Measurements from ENCODE around the gene FAU. TPM values are rescaled to one million over a fixed set of nuclear protein-coding genes. Genes with fewer than 3 reads are reported as not detected.
"Not testable (repeated sequence)": the region's sequence is repeated elsewhere in the genome, so short reads cannot be mapped to it uniquely, and the experiment has no call there.

The FAU gene
- total and polyA plus RNA-seq, 5 experiments from 2014 or later, result 1,097 to 1,501 (median 1,366) TPM

DNA sequence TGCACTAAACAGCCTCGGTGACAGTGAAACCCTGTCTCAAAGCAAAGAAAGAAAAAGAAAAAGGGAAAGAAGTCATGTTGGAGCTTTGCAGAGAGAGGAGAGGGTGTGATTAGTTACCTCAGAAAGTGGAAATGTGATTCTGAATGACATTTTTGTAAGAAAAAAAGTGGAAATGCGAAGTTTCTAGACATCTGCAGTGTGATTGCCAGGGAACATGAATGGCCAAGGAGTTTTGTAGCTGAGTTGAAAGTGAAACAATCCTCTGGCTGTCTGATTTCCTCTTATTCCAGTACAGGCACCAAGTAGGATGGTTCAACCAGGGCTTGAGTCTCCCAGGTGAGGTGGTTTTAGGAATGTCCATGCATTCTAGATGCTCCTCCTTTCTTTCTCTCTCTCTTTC lies 30.2 kb upstream of the FAU start:
- DNase-seq, result no peak
- Mint-ChIP-seq H3K4me3 (no peak overlapping the region), H3K27me3 (peaks cover 0 to 11% (median 3%) of the 10 kb centered on the region in 5 donors), H3K27ac (peak overlapping the region in 1 of 10 donors; percentile 16), H3K9me3 (no peaks in the 10 kb centered on the region), H3K4me1 (peaks cover 0 to 19% (median 2%) of the 10 kb centered on the region in 4 donors), H3K36me3 (no peaks in the 10 kb centered on the region)
- ATAC-seq, result no peak
- POLR2A ChIA-PET, result no interaction called here

DNA sequence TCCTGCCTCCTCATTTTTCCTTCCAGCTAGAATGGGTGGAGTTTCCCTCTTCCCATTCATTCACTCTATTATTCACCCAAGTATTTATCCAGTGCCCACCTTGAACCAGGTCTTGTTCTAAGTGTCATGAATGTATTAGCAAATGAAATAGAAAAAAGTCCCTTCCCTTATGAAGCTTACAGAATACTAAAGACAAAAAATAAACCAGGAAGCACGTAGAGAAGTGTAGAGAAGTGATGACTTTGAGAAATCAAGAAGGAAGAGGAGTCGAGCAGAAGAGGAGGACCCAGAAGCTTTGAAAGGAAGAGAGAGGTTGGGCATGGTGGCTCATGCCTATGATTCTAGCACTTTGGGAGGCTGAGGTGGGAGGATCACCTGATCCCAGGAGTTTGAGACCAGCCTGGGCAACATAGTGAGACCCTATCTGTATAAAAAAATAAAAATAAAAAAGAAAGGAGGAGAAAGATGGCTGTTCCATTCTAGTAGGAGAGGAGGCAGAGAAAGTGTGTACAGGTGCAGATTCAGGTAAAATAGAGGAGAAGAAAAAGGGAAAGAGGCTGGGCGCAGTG lies 29.5 kb upstream of the FAU start:
- H3K4me1 Mint-ChIP-seq, result peaks cover 0 to 22% (median 2%) of the 10 kb centered on the region in 4 donors
- POLR2A ChIA-PET, result no interaction called here
- DNase-seq (no peak), ATAC-seq (no peak)
- H3K36me3 Mint-ChIP-seq, result no peaks in the 10 kb centered on the region
- H3K27me3 Mint-ChIP-seq, result peaks cover 0 to 11% (median 3%) of the 10 kb centered on the region in 5 donors
- H3K9me3 Mint-ChIP-seq, result no peaks in the 10 kb centered on the region
- H3K27ac Mint-ChIP-seq, result peak overlapping the region in 3 of 10 donors; percentile 2 to 83 (median 16)
- no peak overlapping the region for H3K4me3 Mint-ChIP-seq

DNA sequence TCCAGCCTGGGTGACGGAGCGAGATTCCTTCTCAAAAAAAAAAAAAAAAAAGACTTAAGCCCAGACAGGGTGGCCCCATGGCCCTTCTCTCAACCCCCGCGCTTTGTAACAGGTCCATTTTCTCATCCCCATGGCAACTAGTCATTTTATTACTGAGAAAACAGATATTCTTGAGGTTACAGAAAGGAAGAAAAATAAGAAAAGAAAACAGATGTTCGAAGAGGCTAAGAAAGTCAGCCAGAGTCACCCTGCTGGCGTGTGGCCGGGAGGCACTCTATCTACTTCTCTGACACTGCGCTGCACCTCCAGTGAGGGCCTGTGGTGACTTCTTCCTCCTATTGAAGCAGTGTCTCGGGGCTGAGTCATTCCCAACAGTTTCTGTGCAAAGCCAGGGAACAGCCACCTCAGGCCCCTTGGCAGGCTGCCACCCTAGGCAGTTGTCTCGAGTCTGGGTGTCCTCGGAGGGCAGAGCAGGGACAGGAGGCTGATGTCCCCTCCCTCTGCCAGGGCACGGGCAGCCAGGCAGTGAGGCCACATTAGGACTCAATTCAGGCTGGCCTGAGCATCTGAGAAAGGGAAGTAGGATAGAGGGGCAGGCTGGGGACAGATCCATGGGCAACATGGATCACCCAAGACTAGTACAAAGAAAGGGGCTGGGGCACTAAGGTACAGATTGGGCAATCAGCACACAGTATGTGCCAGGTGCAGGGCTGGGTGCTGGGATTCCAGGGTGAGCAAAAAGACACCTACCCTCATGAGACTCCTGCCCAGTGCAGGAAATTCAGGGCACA lies 28.8 kb upstream of the FAU start:
- no peak for ATAC-seq
- Mint-ChIP-seq H3K9me3 (no peaks in the 10 kb centered on the region), H3K27ac (peak overlapping the region in 2 of 10 donors; percentile 2 to 83), H3K36me3 (no peaks in the 10 kb centered on the region), H3K4me1 (peaks cover 0 to 26% (median 2%) of the 10 kb centered on the region in 4 donors), H3K4me3 (peak overlapping the region in 1 of 10 donors; percentile 7), H3K27me3 (peaks cover 0 to 11% (median 3%) of the 10 kb centered on the region in 5 donors)
- no peak for DNase-seq
- POLR2A ChIA-PET, result no interaction called here

DNA sequence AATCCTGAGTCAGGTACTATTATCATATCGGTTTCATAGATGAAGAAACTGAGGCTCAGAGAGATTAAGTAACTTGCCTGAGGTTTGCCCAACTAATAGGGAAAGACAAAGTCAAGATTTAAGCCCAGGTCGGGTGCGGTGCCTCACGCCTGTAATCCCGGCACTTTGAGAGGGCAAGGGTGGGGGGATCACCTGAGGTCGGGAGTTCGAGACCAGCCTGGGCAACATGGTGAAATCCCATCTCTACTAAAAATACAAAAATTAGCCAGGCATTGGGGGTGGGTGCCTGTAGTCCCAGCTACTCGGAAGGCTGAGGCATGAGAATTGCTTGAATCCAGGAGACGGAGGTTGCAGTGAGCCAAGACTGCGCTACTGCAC lies 28.2 kb upstream of the FAU start:
- H3K9me3 Mint-ChIP-seq, DNase-seq, H3K36me3 Mint-ChIP-seq, ATAC-seq, H3K27ac Mint-ChIP-seq, POLR2A ChIA-PET, H3K4me3 Mint-ChIP-seq: not testable (repeated sequence)
- H3K27me3 Mint-ChIP-seq, result peaks cover 0 to 11% (median 3%) of the 10 kb centered on the region in 5 donors
- peaks cover 0 to 26% (median 2%) of the 10 kb centered on the region in 4 donors for H3K4me1 Mint-ChIP-seq

DNA sequence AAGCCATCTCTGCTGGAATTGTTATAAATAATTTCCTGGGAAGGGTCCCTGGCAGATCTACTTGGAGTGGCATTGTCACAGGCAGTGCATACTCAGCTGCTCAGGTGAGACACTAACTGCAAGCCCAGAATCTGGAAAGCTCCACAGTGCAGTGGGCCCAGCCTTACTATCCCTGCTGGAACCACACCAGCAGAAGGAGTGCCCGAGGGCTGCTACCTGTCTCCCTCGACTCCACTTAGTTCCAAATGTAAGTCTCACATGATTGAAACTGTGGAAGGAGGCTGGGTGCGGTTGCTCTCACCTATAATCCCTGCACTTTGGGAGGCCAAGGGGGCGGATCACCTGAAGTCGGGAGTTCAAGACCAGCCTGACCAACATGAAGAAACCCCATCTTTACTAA lies 26.7 kb upstream of the FAU start:
- ATAC-seq (no peak), DNase-seq (no peak)
- Mint-ChIP-seq H3K27me3 (peaks cover 0 to 11% (median 3%) of the 10 kb centered on the region in 5 donors), H3K27ac (peak overlapping the region in 1 of 10 donors; percentile 68), H3K9me3 (no peaks in the 10 kb centered on the region), H3K36me3 (no peaks in the 10 kb centered on the region), H3K4me3 (no peak overlapping the region), H3K4me1 (peaks cover 0 to 26% (median 2%) of the 10 kb centered on the region in 4 donors)
- POLR2A ChIA-PET, result no interaction called here

DNA sequence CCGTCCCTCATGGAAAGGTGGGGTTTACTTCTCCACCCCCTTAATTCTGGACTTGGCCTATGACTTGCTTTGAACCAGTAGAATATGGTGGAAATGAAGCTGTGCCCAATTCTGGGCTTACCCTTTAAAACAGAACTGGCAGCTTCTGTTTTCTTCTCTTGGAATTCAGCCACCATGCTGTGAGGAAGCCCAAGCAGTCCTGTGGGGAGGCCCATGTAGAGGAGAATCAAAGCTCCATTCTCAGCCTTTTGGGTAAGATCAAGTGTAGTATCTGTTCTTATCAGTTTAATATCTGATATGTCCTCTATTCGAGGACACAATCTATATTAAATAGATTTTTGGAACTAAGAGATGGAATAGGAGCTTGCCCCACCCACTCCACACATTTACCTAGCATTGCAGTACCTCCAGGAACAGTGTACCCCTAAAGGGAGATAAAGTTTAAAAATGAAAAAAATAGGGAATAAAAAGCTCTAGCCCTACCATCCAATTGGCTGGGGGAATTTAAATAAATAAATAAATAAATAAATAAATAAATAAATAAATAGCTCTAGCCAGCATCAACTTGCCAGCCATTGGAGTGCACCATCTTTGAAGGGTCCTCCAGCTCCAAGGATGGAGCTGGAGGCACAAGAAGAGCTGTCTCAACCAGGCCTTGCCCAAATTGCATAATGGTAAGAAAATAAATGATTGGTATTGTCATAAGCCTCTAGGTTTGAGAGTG lies 25.6 kb upstream of the FAU start:
- H3K27me3 Mint-ChIP-seq, result peaks cover 0 to 8% (median 3%) of the 10 kb centered on the region in 5 donors
- ATAC-seq (no peak), DNase-seq (no peak)
- no peak overlapping the region for H3K27ac Mint-ChIP-seq
- no peaks in the 10 kb centered on the region for H3K9me3 Mint-ChIP-seq
- no peak overlapping the region for H3K4me3 Mint-ChIP-seq
- H3K36me3 Mint-ChIP-seq, result no peaks in the 10 kb centered on the region
- peaks cover 0 to 26% (median 2%) of the 10 kb centered on the region in 4 donors for H3K4me1 Mint-ChIP-seq
- POLR2A ChIA-PET, result no interaction called here

DNA sequence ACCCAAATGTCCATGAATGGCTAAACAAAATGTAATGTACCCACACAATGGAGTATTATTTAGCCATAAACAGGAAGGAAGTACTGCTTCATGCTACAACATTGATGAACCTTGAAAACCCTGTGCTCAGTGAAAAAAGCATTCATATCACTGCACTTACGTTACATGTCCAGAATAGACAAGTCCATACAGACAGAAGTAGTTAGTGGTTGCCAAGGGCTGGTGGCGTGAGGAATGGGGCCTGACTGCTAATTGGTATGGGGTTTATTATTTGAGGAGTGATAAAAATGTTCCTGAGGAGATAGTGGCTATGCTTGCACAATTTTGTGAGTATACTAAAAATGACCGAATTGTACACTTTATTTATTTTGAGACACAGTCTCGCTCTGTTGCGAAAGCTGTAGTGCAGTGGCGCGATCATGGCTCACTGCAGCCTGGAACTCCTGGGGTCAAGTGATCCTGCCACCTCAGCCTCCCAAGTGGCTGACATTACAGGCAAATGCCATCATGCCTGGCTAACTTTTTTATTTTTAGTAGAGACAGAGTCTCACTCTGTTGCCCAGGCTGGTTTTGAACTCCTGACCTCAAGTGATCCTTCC lies 20.1 kb upstream of the FAU start:
- ATAC-seq (no peak), DNase-seq (no peak)
- H3K9me3 Mint-ChIP-seq, result no peaks in the 10 kb centered on the region
- H3K27me3 Mint-ChIP-seq, result no peaks in the 10 kb centered on the region
- POLR2A ChIA-PET, result no interaction called here
- no peak overlapping the region for H3K4me3 Mint-ChIP-seq
- no peaks in the 10 kb centered on the region for H3K36me3 Mint-ChIP-seq
- no peak overlapping the region for H3K27ac Mint-ChIP-seq
- peaks cover 3 to 19% (median 6%) of the 10 kb centered on the region in 4 donors for H3K4me1 Mint-ChIP-seq

DNA sequence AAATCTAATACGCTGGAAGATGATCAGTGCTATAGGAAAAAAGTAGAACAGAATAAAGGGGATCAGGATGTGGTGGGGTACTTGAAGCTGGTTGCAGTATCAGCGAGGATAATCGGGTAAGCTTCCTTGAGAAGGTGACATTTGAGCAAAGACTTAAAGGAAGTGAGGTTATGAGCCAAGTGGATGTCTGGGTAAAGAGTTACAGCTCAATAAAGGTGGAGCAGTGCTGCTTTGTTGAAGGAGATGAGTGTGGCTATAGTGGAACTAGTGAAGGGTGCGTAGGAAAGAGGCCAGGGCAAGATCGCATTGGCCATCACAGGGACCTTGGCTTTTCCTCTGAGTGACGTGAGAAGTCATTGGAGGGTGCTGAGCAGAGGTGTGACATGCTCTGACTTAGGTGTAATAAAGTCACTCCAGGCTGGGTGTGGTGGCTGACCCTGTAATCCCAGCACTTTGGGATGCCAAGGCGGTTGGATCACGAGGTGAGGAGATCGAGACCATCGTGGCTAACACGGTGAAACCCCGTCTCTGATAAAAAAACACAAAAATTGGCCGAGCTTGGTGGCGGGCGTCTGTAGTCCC lies 14.7 kb upstream of the FAU start:
- DNase-seq (no peak), ATAC-seq (no peak)
- Mint-ChIP-seq H3K4me3 (peak overlapping the region; percentile 60 to 99 (median 80)), H3K27ac (peak overlapping the region; percentile 84 to 100 (median 99)), H3K27me3 (no peaks in the 10 kb centered on the region), H3K4me1 (peaks cover 24 to 46% (median 45%) of the 10 kb centered on the region in 4 donors), H3K36me3 (peaks cover 0 to 7% (median 0%) of the 10 kb centered on the region in 3 donors), H3K9me3 (no peaks in the 10 kb centered on the region)
- POLR2A ChIA-PET, result interaction anchor here (0.7 to 5.6 kb wide), 6 partner anchors 13 to 361 kb away, joined by 4 to 135 read pairs (median 16); partner anchors contain the start of genes CAPN1, FAU, MRPL49 and POLA2

DNA sequence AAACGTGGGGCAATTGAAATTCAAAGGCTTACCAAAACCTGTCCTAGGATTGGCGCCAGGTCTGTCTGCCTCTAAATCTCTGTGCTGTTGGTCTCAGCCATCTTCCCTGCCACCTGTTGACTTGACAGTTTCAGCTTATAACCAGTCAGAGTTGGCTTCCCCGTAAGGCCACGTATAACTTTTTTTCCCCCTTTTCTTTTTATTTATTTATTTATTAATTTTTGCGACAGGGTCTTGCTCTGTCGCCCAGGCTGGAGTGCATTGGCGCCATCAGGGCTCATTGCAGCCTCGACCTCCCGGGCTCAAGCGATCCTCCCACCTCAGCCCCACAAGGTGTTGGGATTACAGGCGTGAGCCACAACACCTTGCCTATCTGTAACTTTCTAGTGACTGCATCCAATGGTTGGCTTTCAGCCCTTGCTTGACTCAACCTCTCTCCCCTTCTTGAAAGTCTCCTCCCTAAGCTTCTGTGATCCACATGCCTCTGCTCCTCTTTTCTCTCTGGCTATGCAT lies 13.8 kb upstream of the FAU start:
- peak overlapping the region; percentile 99 to 100 (median 100) for H3K27ac Mint-ChIP-seq

DNA sequence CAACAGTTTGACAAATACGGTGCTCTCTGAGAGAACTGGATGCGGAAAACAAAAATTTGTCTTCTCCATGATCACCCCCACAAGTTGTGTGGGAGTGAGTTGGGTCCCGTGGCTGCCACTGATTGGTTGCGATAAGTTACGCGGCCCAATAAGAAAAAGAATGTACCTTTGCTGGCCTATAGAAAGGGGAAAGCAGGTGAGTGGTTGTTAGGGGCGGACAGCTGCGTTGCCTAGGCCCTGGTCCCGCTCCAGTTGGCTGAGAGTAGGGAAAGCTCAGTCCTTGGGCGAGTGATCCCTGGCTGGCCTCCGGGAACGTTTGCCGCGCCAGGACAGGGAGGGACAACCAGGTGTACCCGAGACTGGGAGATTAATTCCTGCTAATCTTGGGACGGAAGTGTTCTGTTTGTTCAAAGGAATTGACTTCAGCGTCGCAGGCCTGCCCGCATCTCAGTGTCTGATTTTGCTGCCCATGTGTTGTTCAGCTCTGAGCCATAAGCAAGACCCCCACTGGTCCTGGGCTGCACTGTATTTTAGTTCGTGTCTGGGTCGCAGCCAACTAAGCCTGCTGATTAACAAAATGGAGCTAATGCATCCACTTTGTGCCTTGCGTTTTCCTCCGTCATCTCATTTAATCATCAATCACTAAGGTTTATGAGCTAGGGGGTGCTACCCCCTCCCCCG lies 13.2 kb upstream of the FAU start:
- H3K27ac Mint-ChIP-seq, result peak overlapping the region; percentile 99 to 100 (median 100)
- H3K27me3 Mint-ChIP-seq, result no peaks in the 10 kb centered on the region
- H3K4me3 Mint-ChIP-seq, result peak overlapping the region; percentile 94 to 100 (median 98)
- POLR2A ChIA-PET, result interaction anchor here (0.5 to 5.6 kb wide), 30 partner anchors 11 to 1178 kb away, joined by 3 to 135 read pairs (median 4); partner anchors contain the start of genes ARL2, CAPN1, DPF2 and FAU
- peaks cover 26 to 56% (median 45%) of the 10 kb centered on the region in 4 donors for H3K4me1 Mint-ChIP-seq
- DNase-seq (peak; percentile 62 to 93 (median 86)), ATAC-seq (peak; percentile 89 to 90)
- H3K36me3 Mint-ChIP-seq, result peaks cover 0 to 18% (median 0%) of the 10 kb centered on the region in 3 donors
- no peaks in the 10 kb centered on the region for H3K9me3 Mint-ChIP-seq

More for the DNA sequence above, 13.8 kb upstream of the FAU start:
- POLR2A ChIA-PET, result interaction anchor here (0.5 to 5.6 kb wide), 25 partner anchors 12 to 1177 kb away, joined by 3 to 135 read pairs (median 5); partner anchors contain the start of genes ARL2, CAPN1, DPF2 and FAU
- Mint-ChIP-seq H3K27me3 (no peaks in the 10 kb centered on the region), H3K36me3 (peaks cover 0 to 13% (median 0%) of the 10 kb centered on the region in 3 donors), H3K4me1 (peaks cover 26 to 55% (median 45%) of the 10 kb centered on the region in 4 donors), H3K4me3 (peak overlapping the region; percentile 94 to 100 (median 98)), H3K9me3 (no peaks in the 10 kb centered on the region)
- ATAC-seq (no peak), DNase-seq (no peak)

DNA sequence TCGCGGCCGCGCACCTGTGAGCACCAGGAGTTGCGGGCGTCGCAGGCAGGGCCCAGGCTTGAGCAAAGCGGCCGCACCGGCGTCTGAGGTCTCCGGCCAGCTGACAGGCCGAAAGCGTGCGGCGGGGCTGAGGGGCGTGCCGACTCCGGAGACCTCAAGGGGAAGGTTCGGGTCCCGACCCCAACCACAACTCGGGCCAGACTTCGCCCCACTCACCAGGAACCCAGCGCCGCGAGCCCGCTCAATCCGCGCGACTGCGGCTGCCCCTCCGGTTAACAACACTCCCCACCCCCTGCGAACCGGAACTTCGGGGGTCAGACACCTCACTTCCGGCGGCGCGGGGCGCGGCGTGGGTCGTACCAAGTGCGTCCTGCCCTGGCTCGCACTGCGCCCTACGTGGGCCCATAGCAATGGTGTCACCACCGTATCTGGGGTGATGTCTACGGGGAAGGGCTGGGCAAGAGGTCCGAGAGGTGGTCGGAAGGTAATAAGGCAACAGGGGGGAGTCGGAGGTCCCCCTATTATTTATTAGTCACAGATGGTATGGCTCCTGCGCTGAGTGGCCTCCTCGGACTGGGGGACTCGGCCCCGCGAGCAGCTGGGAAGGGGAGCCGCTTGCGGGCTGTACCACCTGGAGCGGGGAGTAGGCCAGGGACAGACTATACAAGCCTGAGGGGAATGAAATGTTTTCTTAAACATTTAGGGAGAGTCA lies 12.5 kb upstream of the FAU start, which contains the start of gene SYVN1:
TSS of gene SYVN1 (minus strand) at position 280 of the 712 bp plus-strand sequence. CDS start 918 bp downstream, outside the sequence.
- no peaks in the 10 kb centered on the region for H3K9me3 Mint-ChIP-seq
- DNase-seq (peak; percentile 84 to 97 (median 90)), ATAC-seq (peak; percentile 76 to 77)
- POLR2A ChIA-PET, result interaction anchor here (0.6 to 5.6 kb wide), 23 partner anchors 11 to 1181 kb away, joined by 3 to 135 read pairs (median 5); partner anchors contain the start of genes ARL2, CAPN1, DPF2 and FAU
- H3K4me1 Mint-ChIP-seq, result peaks cover 26 to 57% (median 45%) of the 10 kb centered on the region in 4 donors
- peak within 1 kb of the TSS; percentile 94 to 100 (median 98) for H3K4me3 Mint-ChIP-seq
- no peaks in the 10 kb centered on the region for H3K27me3 Mint-ChIP-seq
- peak within 1 kb of the TSS; percentile 99 to 100 (median 100) for H3K27ac Mint-ChIP-seq
- H3K36me3 Mint-ChIP-seq, result peaks cover 0 to 22% (median 0%) of the 10 kb centered on the region in 3 donors

Measured in naive thymus-derived CD8-positive, alpha-beta T cell (primary cell).